CD8-positive, alpha-beta memory T cell (primary cell): ENCODE data around the gene BTBD17. TPM values are rescaled to one million over a fixed set of nuclear protein-coding genes. Genes with fewer than 3 reads are reported as not detected.

Source experiments
- CTCF ChIA-PET: fragments of 350-600 bp; sonication (Branson Sonifier 250); formaldehyde crosslinking; loops from one replicate; lab custom pipeline; 2021; ENCODE audit warnings: antibody characterized with exemption; lab: Charles Lee
- POLR2A ChIA-PET: fragments of 350-600 bp; sonication (Branson Sonifier 250); formaldehyde crosslinking; loops from one replicate; lab custom pipeline; 2021; ENCODE audit warnings: antibody characterized with exemption; lab: Charles Lee
- DNase-seq, 5 donors: peaks; one replicate each; pipeline versions ENCODE4 v3.0.0 to v3.0.0-alpha.2; 2020 to 2022; ENCODE audit warnings: mixed read lengths in 1 of 5
- H3K27ac ChIP-seq: one replicate; pipeline ENCODE4 v1.7.0; 2013; ENCODE audit warnings: low read depth, mild to moderate bottlenecking, low read length, moderate library complexity
- H3K27me3 ChIP-seq: 2 replicates; pipeline ENCODE4 v1.7.0; 2013; ENCODE audit warnings: low read length, mild to moderate bottlenecking; ENCODE audit not compliant: insufficient read depth, poor library complexity, severe bottlenecking
- H3K36me3 ChIP-seq: 2 replicates; pipeline ENCODE4 v1.7.0; 2013; ENCODE audit warnings: mild to moderate bottlenecking, low read length, moderate library complexity; ENCODE audit not compliant: insufficient read depth
- H3K4me1 ChIP-seq: 2 replicates; pipeline ENCODE4 v1.7.0; 2013; ENCODE audit warnings: mild to moderate bottlenecking, low read length, moderate library complexity; ENCODE audit not compliant: insufficient read depth
- H3K4me3 ChIP-seq: 2 replicates; pipeline ENCODE4 v1.7.0; 2013; ENCODE audit warnings: mild to moderate bottlenecking, low read length
- H3K9me3 ChIP-seq: 2 replicates; pipeline ENCODE4 v1.7.0; 2013; ENCODE audit warnings: mild to moderate bottlenecking, low read length
- H3K27ac Mint-ChIP-seq, 8 donors: one replicate each; pipeline ENCODE4 v1.8.0; 2020 to 2021; ENCODE audit warnings: mixed read lengths in 8 of 8, mild to moderate bottlenecking in 6 of 8, inconsistent platforms in 3 of 8, moderate library complexity in 3 of 8
- H3K27me3 Mint-ChIP-seq, 2 donors: one replicate each; pipeline ENCODE4 v1.8.0; 2020 to 2021; ENCODE audit warnings: mixed read lengths in 2 of 2, mild to moderate bottlenecking in 1 of 2, moderate library complexity in 1 of 2
- H3K36me3 Mint-ChIP-seq, 3 donors: one replicate each; pipeline ENCODE4 v1.8.0; 2020 to 2021; ENCODE audit warnings: mixed read lengths in 3 of 3, inconsistent platforms in 1 of 3, mild to moderate bottlenecking in 1 of 3
- H3K4me1 Mint-ChIP-seq, 3 donors: one replicate each; pipeline ENCODE4 v1.8.0; 2020 to 2021; ENCODE audit warnings: mixed read lengths in 3 of 3, inconsistent platforms in 1 of 3, mild to moderate bottlenecking in 1 of 3
- H3K4me3 Mint-ChIP-seq, 7 donors: one replicate each; pipeline ENCODE4 v1.8.0; 2020 to 2021; ENCODE audit warnings: mixed read lengths in 7 of 7, mild to moderate bottlenecking in 6 of 7, moderate library complexity in 4 of 7, inconsistent platforms in 2 of 7
- H3K9me3 Mint-ChIP-seq, 5 donors: one replicate each; pipeline ENCODE4 v1.8.0; 2020 to 2022; ENCODE audit warnings: mixed read lengths in 5 of 5, mild to moderate bottlenecking in 3 of 5, moderate library complexity in 2 of 5, inconsistent platforms in 1 of 5
- polyA plus RNA-seq: library from polyadenylated mRNA; unstranded; fragments of 300-500 nt; fragmentation: Illumina TruSeq; gene quantifications from one replicate; pipeline ENCODE4 v1.2.3, GENCODE V29; 2021
- total RNA-seq, 2 experiments: library from RNA; stranded (reverse); gene quantifications; one replicate each; pipeline ENCODE4 v1.2.3, GENCODE V29; 2021

BTBD17 gene
- total and polyA plus RNA-seq, 3 experiments from 2014 or later, result not detected

GRCh38 chr17:74353446-74354060 lies 8.1 kb downstream of the BTBD17 start:
- Histone ChIP-seq H3K4me1 (no peaks in the 10 kb centered on the region), H3K27me3 (peaks cover 39% of the 10 kb centered on the region), H3K27ac (no peak overlapping the region), H3K36me3 (no peaks in the 10 kb centered on the region), H3K9me3 (no peaks in the 10 kb centered on the region), H3K4me3 (no peak overlapping the region)
- Mint-ChIP-seq H3K27me3 (peaks cover 35 to 59% of the 10 kb centered on the region in 2 donors), H3K4me3 (peak overlapping the region in 1 of 7 donors; percentile 49), H3K36me3 (no peaks in the 10 kb centered on the region), H3K27ac (no peak overlapping the region), H3K4me1 (peaks cover 4 to 19% (median 5%) of the 10 kb centered on the region in 3 donors), H3K9me3 (no peaks in the 10 kb centered on the region)
- DNase-seq, result no peak
- ChIA-PET CTCF (interaction anchor here (0.9 to 1.2 kb wide), 3 partner anchors 9 to 141 kb away, joined by 3 to 4 read pairs (median 3); no protein-coding TSS in a partner anchor), POLR2A (no interaction called here)

GRCh38 chr17:74351552-74352210 lies 10.0 kb downstream of the BTBD17 start:
- Histone ChIP-seq H3K4me3 (no peak overlapping the region), H3K36me3 (no peaks in the 10 kb centered on the region), H3K9me3 (no peaks in the 10 kb centered on the region), H3K27ac (no peak overlapping the region), H3K4me1 (no peaks in the 10 kb centered on the region), H3K27me3 (peaks cover 31% of the 10 kb centered on the region)
- Mint-ChIP-seq H3K27me3 (peaks cover 26 to 55% of the 10 kb centered on the region in 2 donors), H3K9me3 (no peaks in the 10 kb centered on the region), H3K27ac (no peak overlapping the region), H3K4me3 (peak overlapping the region in 1 of 7 donors; percentile 23), H3K4me1 (peaks cover 0 to 14% (median 2%) of the 10 kb centered on the region in 3 donors), H3K36me3 (no peaks in the 10 kb centered on the region)
- ChIA-PET CTCF (interaction anchor here (1.2 to 4.5 kb wide), 4 partner anchors 17 to 152 kb away, joined by 3 to 15 read pairs (median 4); no protein-coding TSS in a partner anchor), POLR2A (no interaction called here)
- DNase-seq, result no peak

DNA sequence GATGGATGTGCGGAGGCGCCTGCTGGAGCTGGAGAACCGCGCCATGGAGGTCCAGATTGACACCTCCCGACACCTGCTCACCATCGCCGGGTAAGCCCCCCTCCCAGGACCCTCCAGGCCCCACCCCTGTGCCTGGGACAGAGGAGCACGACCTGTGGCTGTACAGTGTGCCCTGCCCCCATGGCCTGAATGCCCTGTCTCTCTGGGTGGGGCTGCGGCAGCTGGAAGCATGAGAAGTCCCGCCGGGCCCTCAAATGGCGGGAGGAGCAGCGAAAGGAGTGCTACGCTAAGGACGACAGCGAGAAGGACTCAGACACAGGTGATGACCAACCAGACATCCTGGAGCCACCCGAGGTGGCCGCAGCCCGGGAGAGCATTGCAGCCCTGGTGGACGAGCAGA lies 11.2 kb downstream of the BTBD17 start:
- Mint-ChIP-seq H3K27me3 (peaks cover 18 to 46% of the 10 kb centered on the region in 2 donors), H3K4me3 (no peak overlapping the region), H3K9me3 (no peaks in the 10 kb centered on the region), H3K27ac (no peak overlapping the region), H3K36me3 (no peaks in the 10 kb centered on the region), H3K4me1 (peaks cover 0 to 14% (median 2%) of the 10 kb centered on the region in 3 donors)
- Histone ChIP-seq H3K4me3 (no peak overlapping the region), H3K27ac (no peak overlapping the region), H3K36me3 (no peaks in the 10 kb centered on the region), H3K9me3 (no peaks in the 10 kb centered on the region), H3K27me3 (peaks cover 31% of the 10 kb centered on the region), H3K4me1 (no peaks in the 10 kb centered on the region)
- no peak for DNase-seq
- ChIA-PET POLR2A (no interaction called here), CTCF (interaction anchor here (1.2 to 4.5 kb wide), 3 partner anchors 15 to 66 kb away, joined by 3 to 15 read pairs (median 3); no protein-coding TSS in a partner anchor)

GRCh38 chr17:74349120-74349519 lies 12.5 kb downstream of the BTBD17 start:
- Histone ChIP-seq H3K27ac (no peak overlapping the region), H3K36me3 (no peaks in the 10 kb centered on the region), H3K9me3 (no peaks in the 10 kb centered on the region), H3K4me1 (no peaks in the 10 kb centered on the region), H3K4me3 (no peak overlapping the region), H3K27me3 (peaks cover 18% of the 10 kb centered on the region)
- ChIA-PET POLR2A (no interaction called here), CTCF (interaction anchor here (1.9 to 4.5 kb wide), 2 partner anchors 14 to 19 kb away, joined by 3 to 15 read pairs; no protein-coding TSS in a partner anchor)
- peaks cover 0 to 8% (median 2%) of the 10 kb centered on the region in 3 donors for H3K4me1 Mint-ChIP-seq
- no peak overlapping the region for H3K27ac Mint-ChIP-seq
- no peaks in the 10 kb centered on the region for H3K9me3 Mint-ChIP-seq
- no peak for DNase-seq
- H3K4me3 Mint-ChIP-seq, result no peak overlapping the region
- no peaks in the 10 kb centered on the region for H3K36me3 Mint-ChIP-seq
- H3K27me3 Mint-ChIP-seq, result peaks cover 15 to 34% of the 10 kb centered on the region in 2 donors

- Histone ChIP-seq H3K27ac (no peak overlapping the region), H3K36me3 (no peaks in the 10 kb centered on the region), H3K4me3 (no peak overlapping the region), H3K9me3 (no peaks in the 10 kb centered on the region), H3K4me1 (no peaks in the 10 kb centered on the region), H3K27me3 (peaks cover 6% of the 10 kb centered on the region)
- H3K9me3 Mint-ChIP-seq, result no peaks in the 10 kb centered on the region
- no peaks in the 10 kb centered on the region for H3K4me1 Mint-ChIP-seq
- no peak for DNase-seq
- ChIA-PET POLR2A (no interaction called here), CTCF (interaction anchor here (0.6 to 4.5 kb wide), 2 partner anchors 10 to 21 kb away, joined by 3 to 15 read pairs; no protein-coding TSS in a partner anchor)
- H3K27me3 Mint-ChIP-seq, result peaks cover 9 to 21% of the 10 kb centered on the region in 2 donors
- no peak overlapping the region for H3K27ac Mint-ChIP-seq
- H3K36me3 Mint-ChIP-seq, result no peaks in the 10 kb centered on the region
- H3K4me3 Mint-ChIP-seq, result no peak overlapping the region
Measured at GRCh38 chr17:74347646-74348045, 14.0 kb downstream of the BTBD17 start.

- Mint-ChIP-seq H3K4me1 (no peaks in the 10 kb centered on the region), H3K9me3 (no peaks in the 10 kb centered on the region), H3K4me3 (no peak overlapping the region), H3K27ac (no peak overlapping the region), H3K36me3 (no peaks in the 10 kb centered on the region), H3K27me3 (peaks cover 7 to 13% of the 10 kb centered on the region in 2 donors)
- no peak overlapping the region for H3K27ac ChIP-seq
- POLR2A ChIA-PET, result no interaction called here
- no peak overlapping the region for H3K4me3 ChIP-seq
- DNase-seq, result no peak
- H3K9me3 ChIP-seq, result no peaks in the 10 kb centered on the region
- no peaks in the 10 kb centered on the region for H3K27me3 ChIP-seq
- H3K36me3 ChIP-seq, result no peaks in the 10 kb centered on the region
- CTCF ChIA-PET, result interaction anchor here (1.3 kb wide), 1 partner anchor 132 kb away, joined by 3 read pairs; the partner anchor contains the start of gene TTYH2
- H3K4me1 ChIP-seq, result no peaks in the 10 kb centered on the region
Measured at GRCh38 chr17:74345433-74346241, 16.0 kb downstream of the BTBD17 start.

DNA sequence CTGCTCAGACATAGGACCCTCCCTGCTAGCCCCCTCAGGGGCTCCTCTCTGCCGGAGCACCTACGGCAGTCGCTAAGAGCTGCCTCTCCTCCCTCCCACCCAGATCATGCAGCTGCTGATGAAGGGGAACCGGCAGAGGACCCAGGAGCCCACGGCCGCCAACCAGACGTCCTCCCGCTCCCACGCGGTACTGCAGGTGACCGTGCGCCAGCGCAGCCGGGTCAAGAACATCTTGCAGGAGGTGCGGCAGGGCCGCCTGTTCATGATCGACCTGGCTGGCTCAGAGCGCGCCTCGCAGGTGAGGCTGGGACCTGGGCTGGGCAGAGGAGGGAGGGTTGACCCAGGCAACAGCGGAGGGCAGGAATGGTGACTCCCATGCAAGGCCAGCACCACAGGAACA lies 17.0 kb downstream of the BTBD17 start:
- Mint-ChIP-seq H3K27me3 (peaks cover 7 to 14% of the 10 kb centered on the region in 2 donors), H3K36me3 (no peaks in the 10 kb centered on the region), H3K27ac (no peak overlapping the region), H3K9me3 (no peaks in the 10 kb centered on the region), H3K4me3 (no peak overlapping the region), H3K4me1 (no peaks in the 10 kb centered on the region)
- POLR2A ChIA-PET, result no interaction called here
- CTCF ChIA-PET, result no interaction called here
- no peak overlapping the region for H3K27ac ChIP-seq
- H3K4me1 ChIP-seq, result no peaks in the 10 kb centered on the region
- no peaks in the 10 kb centered on the region for H3K36me3 ChIP-seq
- no peak overlapping the region for H3K4me3 ChIP-seq
- H3K9me3 ChIP-seq, result no peaks in the 10 kb centered on the region
- DNase-seq, result no peak
- H3K27me3 ChIP-seq, result no peaks in the 10 kb centered on the region
